Measurements from ENCODE around the gene CERS3.

GRCh38 chr15:100570275-100570674 lies 41.5 kb upstream of the CERS3 start:
- no peak for TF ChIP-seq CTCF (IDR thresholded peaks at IDR 0.05)
- TF ChIP-seq POLR2A (IDR thresholded peaks at IDR 0.05): no peak
- TF ChIP-seq EP300 (IDR thresholded peaks at IDR 0.05): no peak
